Globus pallidus (tissue), 1 donor: Measurements from ENCODE around the gene PMPCA.
"Not testable (repeated sequence)": the region's sequence is repeated elsewhere in the genome, so short reads cannot be mapped to it uniquely, and the experiment has no call there.

Source experiments
- DNase-seq: peaks from one replicate; pipeline ENCODE4 v3.0.0-alpha.2; 2015; ENCODE audit warnings: low spot score

PMPCA gene

GRCh38 chr9:136412962-136413361, 2.5 kb downstream of the PMPCA start:
- DNase-seq = no peak

DNA sequence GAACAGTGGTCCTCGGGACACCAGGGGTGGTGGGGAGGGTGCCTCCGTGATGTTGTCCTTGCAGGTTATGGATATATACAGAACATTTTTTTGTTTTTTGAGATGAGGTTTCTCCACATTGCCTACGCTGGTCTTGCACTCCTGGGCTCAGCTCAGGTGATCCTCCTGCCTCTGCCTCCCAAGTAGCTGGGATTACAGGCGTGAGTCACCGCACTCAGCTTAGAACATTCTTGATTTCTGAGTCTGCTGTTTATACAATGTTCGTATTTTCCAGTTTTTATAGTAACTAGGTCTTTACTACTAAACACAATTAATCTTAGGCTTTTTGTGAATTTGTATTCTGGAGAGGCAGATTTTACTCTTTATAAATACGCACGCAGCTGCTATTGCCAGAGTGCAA, 6.0 kb downstream of the PMPCA start:
- no peak for DNase-seq

DNA sequence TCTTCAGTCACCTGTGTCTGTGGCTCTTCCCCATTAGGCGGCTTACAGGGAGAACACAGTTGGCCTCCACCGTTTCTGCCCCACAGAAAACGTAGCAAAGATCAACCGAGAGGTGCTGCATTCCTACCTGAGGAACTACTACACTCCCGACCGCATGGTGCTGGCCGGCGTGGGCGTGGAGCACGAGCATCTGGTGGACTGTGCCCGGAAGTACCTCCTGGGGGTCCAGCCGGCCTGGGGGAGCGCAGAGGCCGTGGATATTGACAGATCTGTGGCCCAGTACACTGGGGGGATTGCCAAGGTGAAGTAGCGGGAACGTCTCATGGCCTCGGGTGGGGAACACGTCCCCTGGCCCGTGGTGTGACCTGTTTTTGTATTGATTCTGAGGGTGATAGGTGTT, 6.5 kb downstream of the PMPCA start:
- no peak for DNase-seq

DNA sequence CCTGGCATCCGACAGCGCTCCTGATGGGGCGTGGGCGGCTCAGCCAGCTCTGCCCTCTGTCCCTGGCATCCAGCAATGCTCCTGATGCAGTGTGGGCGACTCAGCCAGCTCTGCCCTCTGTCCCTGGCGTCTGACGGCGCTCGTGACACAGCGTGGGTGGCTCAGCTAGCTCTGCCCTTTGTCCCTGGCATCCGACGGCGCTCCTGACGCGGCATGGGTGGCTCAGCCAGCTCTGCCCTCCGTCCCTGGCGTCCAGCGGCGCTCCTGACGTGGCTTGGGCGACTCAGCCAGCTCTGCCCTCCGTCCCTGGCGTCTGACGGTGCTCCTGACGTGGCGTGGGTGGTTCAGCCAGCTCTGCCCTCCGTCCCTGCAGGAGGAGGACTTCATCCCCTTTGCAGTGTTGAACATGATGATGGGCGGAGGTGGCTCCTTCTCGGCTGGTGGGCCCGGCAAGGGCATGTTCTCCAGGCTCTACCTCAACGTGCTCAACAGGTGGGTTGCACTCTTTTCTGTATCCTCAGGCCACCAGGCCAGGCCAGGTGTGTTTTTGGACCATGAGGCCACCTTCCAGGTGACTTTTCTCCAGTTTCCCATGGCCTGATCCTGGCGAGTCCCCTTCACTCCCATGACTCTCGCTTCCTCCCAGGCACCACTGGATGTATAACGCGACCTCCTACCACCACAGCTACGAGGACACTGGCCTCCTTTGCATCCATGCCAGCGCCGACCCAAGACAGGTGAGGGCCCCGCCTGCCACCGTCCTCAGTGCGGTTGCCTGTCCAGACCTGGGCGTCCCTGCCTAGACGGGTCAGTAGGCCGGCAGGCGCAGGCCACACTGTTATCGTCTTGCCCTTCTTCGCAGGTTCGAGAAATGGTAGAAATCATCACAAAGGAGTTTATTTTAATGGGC, 8.0 kb downstream of the PMPCA start:
- DNase-seq = no peak

GRCh38 chr9:136419092-136419420, 8.6 kb downstream of the PMPCA start:
- no peak for DNase-seq

DNA sequence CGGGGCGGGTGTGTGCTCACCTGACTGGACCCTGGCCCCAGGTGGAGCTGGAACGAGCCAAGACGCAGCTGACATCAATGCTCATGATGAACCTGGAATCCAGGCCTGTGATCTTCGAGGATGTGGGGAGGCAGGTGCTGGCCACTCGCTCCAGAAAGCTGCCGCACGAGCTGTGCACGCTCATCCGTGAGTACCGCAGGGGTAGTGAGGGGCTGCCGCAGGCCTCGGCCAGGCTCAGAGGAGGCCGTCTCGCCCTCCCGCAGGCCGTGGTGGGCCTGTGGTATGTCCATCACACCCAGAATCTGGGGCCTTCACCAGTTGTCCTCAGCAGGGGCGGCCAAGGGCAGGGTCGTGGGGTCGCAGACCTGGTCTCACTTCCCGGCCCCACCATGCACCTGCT, 11.3 kb downstream of the PMPCA start:
- no peak for DNase-seq

- DNase-seq = no peak
Measured at GRCh38 chr9:136422876-136423275, 12.4 kb downstream of the PMPCA start.

- DNase-seq = no peak
Measured at GRCh38 chr9:136423432-136424146, 13.1 kb downstream of the PMPCA start.

GRCh38 chr9:136424750-136425362, 14.4 kb downstream of the PMPCA start:
- no peak for DNase-seq

DNA sequence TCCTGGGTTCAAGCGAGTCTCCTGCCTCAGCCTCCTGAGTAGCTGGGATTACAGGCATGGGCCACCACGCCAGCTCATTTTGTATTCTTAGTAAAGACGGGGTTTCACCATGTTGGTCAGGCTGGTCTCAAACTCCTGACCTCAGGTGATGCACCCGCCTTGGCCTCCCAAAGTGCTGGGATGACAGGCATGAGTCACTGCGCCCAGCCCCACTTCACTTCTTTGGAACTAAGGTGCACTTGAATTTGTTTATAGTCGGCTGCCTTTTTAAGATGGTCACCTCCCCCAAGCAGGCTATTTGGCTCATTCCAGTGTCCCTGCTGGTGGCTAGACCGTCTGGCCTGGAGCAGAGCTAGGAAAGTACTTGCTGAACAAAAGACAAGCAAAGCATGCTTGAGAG, 14.9 kb downstream of the PMPCA start:
- not testable (repeated sequence) for DNase-seq

- DNase-seq = no peak
Measured at GRCh38 chr9:136426787-136427186, 16.3 kb downstream of the PMPCA start.

- DNase-seq = no peak
Measured at GRCh38 chr9:136429075-136429628, 18.7 kb downstream of the PMPCA start.

DNA sequence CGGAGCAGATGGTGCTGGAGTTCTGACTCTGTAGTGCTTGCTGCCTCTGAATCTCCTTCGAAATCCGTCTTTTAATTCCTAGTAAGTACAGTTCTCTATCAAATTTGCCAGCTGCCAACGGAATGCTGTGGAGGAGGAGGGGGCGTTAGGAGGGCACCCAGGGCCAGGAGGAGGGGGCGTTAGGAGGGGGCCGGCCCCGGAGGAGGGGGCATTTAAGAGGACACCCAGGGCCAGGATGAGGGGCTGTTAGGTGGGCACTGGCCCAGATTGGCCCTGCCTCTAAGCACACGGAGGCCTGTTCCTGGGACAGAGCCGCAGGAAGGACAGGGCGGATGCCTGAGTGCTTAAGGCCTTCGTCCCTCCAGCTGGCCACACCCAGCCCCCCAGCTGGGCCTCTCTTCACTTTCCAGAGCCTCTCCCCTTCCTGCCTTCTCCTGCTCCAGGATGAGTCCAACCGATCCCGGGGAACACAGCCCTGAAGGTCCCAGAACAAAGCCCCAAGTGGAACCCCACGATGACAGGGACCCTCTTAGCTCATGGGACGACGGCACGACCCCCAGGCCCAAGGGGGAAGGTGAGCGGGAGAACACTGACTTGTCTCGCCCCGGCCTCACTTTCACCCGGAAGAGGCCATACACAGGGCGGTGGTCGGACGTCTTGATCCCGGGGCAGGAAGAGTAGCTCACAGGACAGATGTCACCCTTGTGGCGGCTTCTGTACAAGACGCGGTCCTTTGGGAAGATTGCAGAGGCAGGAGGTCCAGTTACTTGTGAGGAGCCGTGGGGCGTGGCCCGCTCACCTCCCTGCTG, 19.4 kb downstream of the PMPCA start:
- DNase-seq = no peak

DNA sequence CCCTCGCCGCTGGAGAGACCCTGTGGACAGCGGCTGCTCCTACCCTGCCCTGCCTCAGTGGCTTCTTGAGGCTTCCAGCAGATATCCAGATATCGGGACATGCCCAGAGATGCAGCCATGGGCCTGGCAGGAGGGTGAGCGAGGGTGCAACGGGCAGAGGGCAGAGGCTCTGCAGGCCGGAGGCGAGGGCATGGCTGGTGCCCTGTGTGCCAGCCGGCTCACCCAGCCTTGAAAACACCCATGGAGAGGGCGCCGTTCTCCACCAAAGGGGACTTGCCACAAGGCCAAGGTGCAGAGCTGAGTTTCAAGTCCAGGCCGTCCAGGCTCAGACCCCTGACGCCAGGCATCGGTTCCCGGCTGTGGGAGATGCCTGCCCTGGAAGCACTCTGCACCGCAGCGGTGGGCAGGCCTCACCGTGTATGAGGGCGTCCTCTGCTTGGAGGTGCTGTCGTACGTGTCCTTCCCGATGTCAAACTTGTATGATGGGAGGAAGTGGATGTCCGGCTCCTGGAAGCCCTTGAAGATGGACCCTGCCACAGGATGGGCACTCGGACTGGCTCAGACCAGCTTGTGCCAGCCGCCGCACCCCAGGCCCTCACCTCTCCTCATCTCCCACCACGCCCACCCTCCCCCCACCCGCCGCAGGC, 20.3 kb downstream of the PMPCA start:
- DNase-seq = no peak

DNA sequence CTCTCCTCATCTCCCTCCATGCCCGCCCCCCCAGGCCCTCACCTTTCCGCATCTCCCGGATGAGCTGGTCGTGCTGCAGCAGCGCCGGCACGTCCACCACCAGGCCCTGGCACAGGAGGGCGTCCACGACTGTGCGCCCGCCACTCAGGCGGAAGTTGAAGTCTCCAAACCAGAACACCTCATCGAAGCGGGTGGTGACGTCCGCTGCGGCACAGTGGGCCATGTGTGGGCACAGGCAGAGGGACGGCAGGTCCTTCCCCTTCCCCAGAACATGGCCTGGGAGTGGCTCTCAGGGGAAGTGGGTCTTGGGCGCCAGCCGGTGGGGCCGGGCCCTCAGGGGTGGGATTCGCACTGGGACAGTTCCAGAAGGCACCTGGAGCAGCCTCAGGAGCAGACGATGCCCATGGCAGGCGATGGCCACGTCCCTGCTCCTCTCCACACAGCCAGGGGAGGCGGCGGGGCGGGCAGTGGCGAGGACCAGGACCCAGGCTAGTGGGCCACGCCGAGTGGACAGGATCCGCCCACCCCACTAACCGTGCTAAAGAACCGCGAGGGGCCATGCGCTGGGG, 21.4 kb downstream of the PMPCA start:
- no peak for DNase-seq

DNA sequence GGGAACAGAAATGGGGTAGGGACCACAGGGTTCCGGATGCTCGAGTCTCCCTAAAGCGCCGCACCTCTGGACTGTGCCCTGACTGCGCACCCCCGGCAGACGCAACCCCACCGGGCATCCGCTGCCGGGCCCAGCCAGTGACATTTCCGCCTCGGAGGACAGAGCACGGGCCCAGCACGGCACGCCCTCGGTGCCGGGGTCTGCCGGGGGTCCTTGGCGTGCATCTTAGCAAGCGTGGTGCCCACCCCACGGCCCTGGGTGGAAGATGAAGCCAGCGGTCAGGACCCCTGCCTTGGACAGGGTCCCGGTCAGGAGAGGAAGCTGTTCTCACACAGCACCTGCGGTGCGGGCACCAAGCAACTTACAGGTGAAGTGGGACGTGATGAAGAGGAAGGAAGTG, 22.1 kb downstream of the PMPCA start:
- no peak for DNase-seq

DNA sequence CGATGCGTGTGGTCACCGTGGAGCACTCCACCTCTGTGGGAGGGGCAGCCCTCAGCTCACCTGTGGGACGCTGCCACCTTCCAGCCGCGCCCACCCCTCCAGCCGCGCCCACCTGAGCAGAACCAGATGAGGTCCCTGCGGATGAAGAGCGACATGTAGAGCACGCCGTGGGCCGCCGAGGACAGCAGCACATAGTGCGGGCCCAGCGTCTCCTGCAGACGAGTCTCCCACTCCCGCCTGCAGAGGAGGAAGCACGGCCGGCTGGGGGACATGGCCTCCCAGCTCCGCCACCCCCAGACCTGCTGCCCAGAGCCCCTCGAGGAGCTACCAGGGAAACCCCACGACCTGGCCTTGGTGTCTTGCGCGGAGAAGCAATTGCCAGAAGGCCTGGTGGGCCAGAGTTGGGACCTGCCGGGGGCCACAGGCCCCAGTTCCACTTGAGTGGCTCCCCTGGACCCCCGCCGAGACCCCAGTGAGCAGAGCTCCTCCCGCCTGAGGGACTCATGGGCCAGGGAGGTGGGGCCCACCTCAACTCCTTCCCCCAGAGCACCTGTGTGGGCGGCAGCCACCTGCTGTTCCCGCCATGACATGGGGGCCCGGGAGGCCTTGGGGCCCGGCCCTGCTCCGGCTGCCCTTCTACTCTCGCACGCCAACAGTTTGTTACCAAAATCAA, 22.7 kb downstream of the PMPCA start:
- DNase-seq = no peak

DNA sequence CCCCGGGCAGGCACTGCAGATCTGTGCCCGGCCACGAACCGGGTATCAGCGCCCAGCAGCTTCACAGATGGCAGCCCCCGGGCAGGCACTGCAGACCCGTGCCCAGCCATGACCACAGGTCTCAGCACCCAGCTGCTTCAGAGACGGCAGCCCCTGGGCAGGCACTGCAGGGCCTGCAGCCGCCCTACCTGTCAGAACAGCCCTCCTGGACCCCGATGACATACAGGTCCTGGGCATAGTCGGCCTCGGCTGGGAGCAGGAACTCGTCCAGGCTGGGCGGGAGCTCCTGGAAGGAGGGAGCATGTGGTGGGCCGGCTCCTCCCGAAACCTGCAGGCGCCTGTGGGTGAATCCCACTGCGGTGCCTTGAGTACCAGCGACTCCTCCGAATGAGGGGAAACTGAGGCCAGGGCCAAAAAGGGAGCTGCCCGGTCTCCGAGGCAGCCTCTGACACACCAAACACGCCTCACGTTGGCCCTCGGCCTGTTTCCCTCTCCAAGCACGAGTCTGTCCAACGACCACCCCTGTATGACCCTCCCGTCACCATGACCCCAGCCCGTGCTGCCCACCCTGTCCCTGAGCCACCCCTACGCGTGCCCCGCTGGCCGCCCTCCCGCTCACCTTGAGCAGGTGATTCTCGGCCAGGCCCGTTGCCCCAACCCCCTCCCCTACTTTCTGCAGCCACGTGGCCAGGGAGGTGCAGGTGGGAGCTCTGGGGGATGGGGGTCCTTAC, 23.6 kb downstream of the PMPCA start:
- no peak for DNase-seq

- no peak for DNase-seq
Measured at GRCh38 chr9:136434580-136435169, 24.2 kb downstream of the PMPCA start.
